GM23338 (cell line): ENCODE results near the gene NINJ2. TPM values are rescaled to one million over a fixed set of nuclear protein-coding genes. Genes with fewer than 3 reads are reported as not detected.

ENCODE experiments used
- ATAC-seq: fragments of 200-7000 bp; cut with Tn5 transposase; 3 replicates; pipeline ENCODE4 v1.9.1; 2020
- DNase-seq: peaks from one replicate; pipeline ENCODE4 v3.0.0-alpha.2; 2015; ENCODE audit warnings: low spot score
- H2AFZ ChIP-seq: fragments of 200-600 bp; sonication (generic); 2 replicates; pipeline ENCODE4 v1.8.0; 2016; ENCODE audit warnings: antibody characterized with exemption, mild to moderate bottlenecking, moderate library complexity
- H3F3A ChIP-seq: fragments of 200-600 bp; sonication (generic); replicated peaks from 2 replicates; pipeline ENCODE4 v1.8.0; 2017; ENCODE audit warnings: antibody characterized with exemption, mixed run types, low read depth
- H3K27ac ChIP-seq: fragments of 200-600 bp; sonication (generic); 2 replicates; pipeline ENCODE4 v1.6.1; 2016; ENCODE audit warnings: low read depth
- H3K27me3 ChIP-seq: fragments of 200-600 bp; sonication (generic); 2 replicates; pipeline ENCODE4 v1.8.0; 2016; ENCODE audit warnings: mild to moderate bottlenecking, mixed run types, moderate library complexity; ENCODE audit not compliant: insufficient read depth
- H3K36me3 ChIP-seq: fragments of 200-600 bp; sonication (generic); 2 replicates; pipeline ENCODE4 v1.8.0; 2016; ENCODE audit warnings: mild to moderate bottlenecking; ENCODE audit not compliant: insufficient read depth
- H3K4me1 ChIP-seq: fragments of 200-600 bp; sonication (generic); 2 replicates; pipeline ENCODE4 v1.8.0; 2016; ENCODE audit warnings: mild to moderate bottlenecking, moderate library complexity; ENCODE audit not compliant: insufficient read depth
- H3K4me2 ChIP-seq: fragments of 200-600 bp; sonication (generic); 2 replicates; pipeline ENCODE4 v1.7.1; 2017; ENCODE audit warnings: mixed run types
- H3K4me3 ChIP-seq: fragments of 200-600 bp; sonication (generic); 2 replicates; pipeline ENCODE4 v1.6.1; 2016; ENCODE audit warnings: mixed run types
- H3K79me2 ChIP-seq: fragments of 200-600 bp; sonication (generic); replicated peaks from 2 replicates; pipeline ENCODE4 v1.8.0; 2017; ENCODE audit warnings: mild to moderate bottlenecking; ENCODE audit not compliant: insufficient read depth
- H3K9me2 ChIP-seq: fragments of 200-600 bp; sonication (generic); 2 replicates; pipeline ENCODE4 v1.8.0; 2017; ENCODE audit not compliant: insufficient read depth
- H4K20me1 ChIP-seq: fragments of 200-600 bp; sonication (generic); replicated peaks from 2 replicates; pipeline ENCODE4 v1.8.0; 2017; ENCODE audit warnings: mild to moderate bottlenecking; ENCODE audit not compliant: insufficient read depth
- H3K27ac Mint-ChIP-seq: 2 replicates; pipeline ENCODE4 v1.8.0; 2020; ENCODE audit warnings: inconsistent platforms, mild to moderate bottlenecking, moderate library complexity, mixed read lengths
- H3K27me3 Mint-ChIP-seq: 3 replicates; pipeline ENCODE4 v1.8.0; 2022; ENCODE audit warnings: low read depth, mild to moderate bottlenecking, moderate library complexity, mixed read lengths, inconsistent platforms; ENCODE audit not compliant: insufficient read depth, poor library complexity
- H3K36me3 Mint-ChIP-seq: 3 replicates; pipeline ENCODE4 v1.8.0; 2021; ENCODE audit warnings: low read depth, mild to moderate bottlenecking, inconsistent platforms, moderate library complexity, mixed read lengths
- H3K4me1 Mint-ChIP-seq: 3 replicates; pipeline ENCODE4 v1.8.0; 2020; ENCODE audit warnings: mild to moderate bottlenecking, inconsistent platforms, mixed read lengths
- H3K4me3 Mint-ChIP-seq: 3 replicates; pipeline ENCODE4 v1.8.0; 2021; ENCODE audit warnings: moderate library complexity, mild to moderate bottlenecking, inconsistent platforms, mixed read lengths
- H3K9me3 Mint-ChIP-seq: 3 replicates; pipeline ENCODE4 v1.8.0; 2020; ENCODE audit warnings: moderate library complexity, mild to moderate bottlenecking, inconsistent platforms, mixed read lengths
- ZNF331 ChIP-seq: fragments of 250-450 bp; sonication (Bioruptor Pico); IDR thresholded peaks from 2 replicates; pipeline ENCODE4 v1.5.0; 2020; ENCODE audit warnings: low read depth, mild to moderate bottlenecking, moderate library complexity
- ZNF462 ChIP-seq: fragments of 250-450 bp; sonication (Bioruptor Pico); IDR thresholded peaks from 2 replicates; pipeline ENCODE4 v1.5.0; 2020; ENCODE audit warnings: mild to moderate bottlenecking, moderate library complexity
- polyA plus RNA-seq: library from polyadenylated mRNA; unstranded; fragments of >200 nt; fragmentation: Nextera tagmentation; extraction: Ambion mirVana; gene quantifications from 2 replicates; pipeline ENCODE4 v1.2.1, GENCODE V29; 2016
- total RNA-seq: library from RNA; depleted of rRNA; stranded (reverse); fragments of >200 nt; shearing (Covaris generic); gene quantifications from 2 replicates; pipeline ENCODE4 v1.2.3, GENCODE V29; 2014

NINJ2 gene
- total and polyA plus RNA-seq, 2 experiments from 2014 or later: 0.94 to 2.6 TPM

GRCh38 chr12:664779-665092 lies 1.5 kb upstream of the NINJ2 start:
- H3K27ac Mint-ChIP-seq: no peak overlapping the region

More at GRCh38 chr12:664779-665092, 1.5 kb upstream of the NINJ2 start:
- H3F3A ChIP-seq: no peaks in the 10 kb centered on the region
- H3K36me3 ChIP-seq: no peaks in the 10 kb centered on the region
- Mint-ChIP-seq H3K9me3 (no peaks in the 10 kb centered on the region), H3K4me3 (no peak overlapping the region), H3K4me1 (peaks cover 17% of the 10 kb centered on the region), H3K27me3 (peaks cover 13% of the 10 kb centered on the region), H3K36me3 (no peaks in the 10 kb centered on the region)
- no peaks in the 10 kb centered on the region for H3K9me2 ChIP-seq
- no peak overlapping the region for H3K4me2 ChIP-seq
- H3K27me3 ChIP-seq: no peaks in the 10 kb centered on the region
- no peak overlapping the region for H3K27ac ChIP-seq
- H4K20me1 ChIP-seq: no peaks in the 10 kb centered on the region
- H2AFZ ChIP-seq: no peak overlapping the region
- peaks cover 16% of the 10 kb centered on the region for H3K4me1 ChIP-seq
- DNase-seq (no peak), ATAC-seq (no peak)
- H3K4me3 ChIP-seq: no peak overlapping the region
- no peaks in the 10 kb centered on the region for H3K79me2 ChIP-seq
- TF ChIP-seq ZNF462 (CRISPR knock-in tag): no peak
- TF ChIP-seq ZNF331 (CRISPR knock-in tag): no peak
